ENCODE results near the gene LEUTX.

GRCh38 chr19:39817888-39818561 is 39.4 kb downstream of the LEUTX start:
- TF ChIP-seq REST (IDR thresholded peaks at IDR 0.05; ENCODE audit: low read depth, low read length) (no peak), CTCF (IDR thresholded peaks at IDR 0.05) (no peak), MXI1 (IDR thresholded peaks at IDR 0.05; ENCODE audit: low read depth, low read length) (no peak), POLR2AphosphoS5 (IDR thresholded peaks at IDR 0.05; ENCODE audit: low read depth, low read length) (no peak), FOXJ3 (CRISPR knock-in tag; IDR thresholded peaks at IDR 0.05) (no peak), TAF1 (IDR thresholded peaks at IDR 0.05; ENCODE audit: borderline replicate concordance, low read depth, low read length) (no peak), JUND (IDR thresholded peaks at IDR 0.05) (no peak), EP300 (IDR thresholded peaks at IDR 0.05; ENCODE audit: borderline replicate concordance in 1 of 2, low read depth in 1 of 2, low read length in 1 of 2) (no peak)
